HL-60/S4 (cell line): Measurements from ENCODE around the gene DEPDC1B.
"Not testable (repeated sequence)": the region's sequence is repeated elsewhere in the genome, so short reads cannot be mapped to it uniquely, and the experiment has no call there.

ENCODE experiments used
- in situ Hi-C: fragments of 300-500 bp; cut with MboI; formaldehyde crosslinking; loops from 2 replicates; pipeline ENCODE4 v1.14.3; 2022; ENCODE audit warnings: low sequenced_read_pairs

DEPDC1B gene

DNA sequence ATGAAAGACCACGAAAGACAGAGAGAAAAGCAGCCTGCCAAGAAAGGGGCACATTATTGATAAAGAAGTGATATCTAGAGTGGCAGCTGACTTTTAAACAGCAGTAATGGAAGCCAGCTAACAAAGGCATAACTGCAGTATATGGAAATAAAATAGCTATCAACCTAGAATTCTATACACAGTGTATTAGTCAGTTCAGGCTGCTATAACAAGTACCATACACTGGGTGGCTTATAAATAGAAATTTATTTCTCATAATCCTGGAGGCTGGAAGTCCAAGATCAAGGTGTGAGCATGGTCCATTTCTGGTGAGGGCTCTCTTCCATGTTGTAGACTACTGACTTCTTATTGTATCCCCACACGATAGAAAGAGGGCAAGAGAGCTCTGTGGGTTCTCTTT lies 109.8 kb downstream of the DEPDC1B start:
- in situ Hi-C loops: no loop called here

DNA sequence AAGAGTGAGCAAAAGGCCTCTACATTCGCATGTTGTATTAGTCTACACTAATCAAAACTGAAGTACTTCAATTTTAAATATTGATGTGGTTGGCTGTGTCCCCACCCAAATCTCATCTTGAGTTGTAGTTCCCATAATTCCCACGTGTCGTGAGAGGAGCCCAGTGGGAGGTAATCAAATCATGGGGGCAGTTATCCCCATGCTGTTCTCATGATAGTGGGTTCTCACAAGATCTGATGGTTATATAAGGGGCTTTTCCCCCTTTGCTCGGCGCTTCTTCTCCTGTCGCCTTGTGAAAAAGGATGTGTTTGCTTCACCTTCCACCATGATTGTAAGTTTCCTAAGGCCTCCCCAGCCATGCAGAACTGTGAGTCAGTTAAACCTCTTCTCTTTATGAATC lies 112.7 kb downstream of the DEPDC1B start:
- in situ Hi-C loops: not testable (repeated sequence)

DNA sequence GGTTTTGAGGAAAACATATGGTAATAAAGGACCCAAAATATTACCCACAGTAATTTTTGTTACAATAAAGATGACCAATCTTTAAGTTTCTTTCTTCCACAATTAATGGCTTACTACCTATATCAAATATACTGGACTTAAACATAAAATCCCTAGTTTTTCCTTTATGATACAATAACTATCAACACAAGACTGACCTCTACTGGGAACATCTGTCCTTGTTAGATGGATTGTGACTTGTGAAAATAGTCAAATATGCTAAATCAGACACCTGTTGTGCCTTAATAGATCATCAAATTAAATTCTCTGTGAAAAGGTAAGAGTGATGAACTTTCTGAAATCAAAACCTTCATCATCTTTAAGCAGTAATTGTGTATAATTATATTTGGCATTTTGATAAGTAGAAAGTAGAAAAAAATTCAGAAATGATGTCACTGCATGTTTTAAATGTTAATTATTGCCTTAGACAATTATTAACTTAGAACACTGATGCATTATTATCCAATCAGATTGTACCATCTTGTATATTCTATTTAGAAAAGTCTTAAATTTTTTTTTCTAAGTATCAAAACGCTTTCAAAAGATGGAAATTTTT lies 113.6 kb downstream of the DEPDC1B start:
- in situ Hi-C loops: no loop called here

DNA sequence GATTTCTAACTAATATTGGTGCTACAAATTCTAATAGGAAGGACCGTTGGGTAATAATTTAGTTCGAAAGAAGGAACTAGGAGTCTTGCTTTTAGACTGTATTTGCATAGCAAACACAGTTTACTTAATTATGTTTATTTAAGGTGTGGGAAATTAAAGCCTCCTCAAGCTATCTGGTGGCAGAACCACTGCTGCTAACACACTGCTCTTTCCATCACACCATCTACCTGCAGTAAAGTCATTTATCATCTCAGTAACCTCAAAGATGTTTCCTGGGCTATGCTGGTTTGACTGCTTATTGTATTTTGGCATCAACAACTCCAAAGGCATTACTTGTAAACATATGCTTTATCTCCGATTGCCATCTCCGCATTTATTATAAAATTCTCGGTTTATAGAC lies 114.3 kb downstream of the DEPDC1B start:
- in situ Hi-C loops: no loop called here

DNA sequence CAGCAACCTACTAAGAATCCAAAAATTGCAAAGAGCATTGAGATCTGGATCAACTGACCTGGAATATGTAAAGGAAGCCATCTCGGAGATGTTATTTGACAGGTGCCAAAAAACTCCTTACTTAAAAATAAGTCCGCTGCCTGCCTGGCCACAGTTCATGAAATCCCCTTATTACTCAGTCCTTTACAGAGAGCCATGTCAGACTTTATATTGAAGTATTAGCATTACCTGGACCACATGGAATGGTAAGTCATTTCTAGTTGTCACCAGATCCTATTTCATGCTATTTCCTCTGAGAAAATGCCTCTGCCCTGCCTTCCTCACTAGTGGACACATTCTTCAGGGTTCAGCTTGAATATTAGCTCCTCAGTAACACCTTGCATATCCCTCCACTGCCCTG lies 115.7 kb downstream of the DEPDC1B start:
- in situ Hi-C loops: no loop called here

DNA sequence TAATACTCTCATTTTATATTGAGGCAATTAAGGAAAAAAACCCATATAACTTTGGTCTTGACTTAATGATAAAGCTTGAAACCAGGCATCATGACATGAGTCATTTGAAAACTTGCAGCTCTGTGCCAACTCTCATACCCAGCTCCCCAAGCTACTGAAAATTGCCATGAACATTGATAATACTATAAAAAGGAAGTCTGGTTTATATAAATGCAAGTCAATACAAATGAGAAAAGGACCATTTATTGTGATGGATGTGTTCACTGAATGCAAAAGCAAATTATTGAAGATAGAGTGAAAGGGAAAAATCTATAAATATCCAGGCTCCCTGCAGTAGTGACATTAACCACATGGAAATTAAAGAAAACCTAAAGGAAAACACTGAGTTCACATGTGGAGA lies 116.3 kb downstream of the DEPDC1B start:
- in situ Hi-C loops: no loop called here

DNA sequence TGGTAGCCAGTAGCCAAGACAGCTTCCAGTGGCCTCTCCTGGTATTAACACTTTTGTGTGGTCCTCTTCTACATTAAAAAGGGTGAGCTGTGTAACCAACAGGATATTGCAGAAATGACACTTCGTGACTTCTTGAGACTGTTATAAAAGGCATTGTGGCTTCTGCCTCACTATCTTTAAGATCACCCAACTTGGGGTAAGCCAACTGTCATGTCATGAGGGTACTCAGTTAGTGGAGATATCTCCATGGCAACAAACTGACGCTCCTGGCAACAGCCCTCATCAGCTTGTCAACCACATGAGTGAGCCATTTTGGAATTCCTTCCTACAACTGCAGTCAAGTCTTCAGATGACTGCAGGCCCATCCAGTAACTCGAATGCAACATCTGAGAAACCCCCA lies 121.7 kb downstream of the DEPDC1B start:
- in situ Hi-C loops: no loop called here

DNA sequence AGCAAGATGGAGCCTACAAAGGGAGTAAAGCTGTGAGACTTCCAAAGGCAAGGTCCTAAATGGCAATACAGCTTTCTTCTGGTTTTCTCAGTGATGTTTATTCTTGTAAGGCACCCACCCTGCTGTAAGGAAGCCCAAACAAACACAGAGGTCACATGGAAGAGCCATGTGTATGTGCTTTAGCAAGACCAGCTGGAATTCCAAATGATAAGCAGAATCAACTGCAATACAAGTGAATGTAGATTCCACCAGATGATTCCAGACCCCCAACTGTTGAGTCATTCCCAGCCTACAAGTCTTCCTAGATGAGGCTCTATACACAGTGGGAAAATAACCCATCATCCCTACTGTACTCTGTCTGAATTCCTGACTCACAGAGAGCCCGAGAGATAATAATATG lies 122.8 kb downstream of the DEPDC1B start:
- in situ Hi-C loops: no loop called here

DNA sequence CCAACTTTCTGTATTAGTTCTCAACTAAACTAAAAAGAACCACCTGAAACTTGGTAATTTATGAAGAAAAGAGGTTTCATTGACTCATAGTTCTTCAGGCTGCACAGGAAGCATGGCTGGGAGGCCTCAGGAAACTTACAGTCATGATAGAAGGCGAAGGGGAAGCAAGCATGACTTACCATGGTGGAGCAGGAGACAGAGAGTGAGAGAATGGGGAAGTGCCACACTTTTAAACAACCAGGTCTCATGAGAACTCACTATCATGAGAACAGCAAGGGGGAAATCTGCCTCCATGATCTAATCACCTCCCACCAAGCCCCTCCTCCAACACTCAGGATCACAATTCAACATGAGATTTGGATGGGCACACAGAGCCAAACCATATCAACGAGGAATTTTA lies 123.5 kb downstream of the DEPDC1B start:
- in situ Hi-C loops: no loop called here

DNA sequence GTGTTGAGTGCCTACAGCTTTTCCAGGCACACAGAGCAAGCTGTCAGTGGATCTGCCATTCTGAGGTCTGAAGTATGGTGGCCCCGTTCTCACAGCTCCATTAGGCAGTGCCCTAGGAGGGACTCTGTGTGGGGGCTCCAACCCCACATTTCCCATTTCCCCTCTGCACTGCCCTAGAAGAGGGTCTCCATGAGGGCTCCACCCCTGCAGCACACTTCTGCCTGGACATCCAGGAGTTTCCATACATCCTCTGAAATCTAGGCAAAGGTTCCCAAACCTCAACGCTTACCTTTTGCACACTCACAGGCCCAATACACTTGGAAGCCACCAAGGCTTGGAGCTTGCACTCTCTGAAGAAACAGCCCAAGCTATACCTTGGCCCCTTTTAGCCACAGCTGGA lies 131.3 kb downstream of the DEPDC1B start:
- in situ Hi-C loops: no loop called here

DNA sequence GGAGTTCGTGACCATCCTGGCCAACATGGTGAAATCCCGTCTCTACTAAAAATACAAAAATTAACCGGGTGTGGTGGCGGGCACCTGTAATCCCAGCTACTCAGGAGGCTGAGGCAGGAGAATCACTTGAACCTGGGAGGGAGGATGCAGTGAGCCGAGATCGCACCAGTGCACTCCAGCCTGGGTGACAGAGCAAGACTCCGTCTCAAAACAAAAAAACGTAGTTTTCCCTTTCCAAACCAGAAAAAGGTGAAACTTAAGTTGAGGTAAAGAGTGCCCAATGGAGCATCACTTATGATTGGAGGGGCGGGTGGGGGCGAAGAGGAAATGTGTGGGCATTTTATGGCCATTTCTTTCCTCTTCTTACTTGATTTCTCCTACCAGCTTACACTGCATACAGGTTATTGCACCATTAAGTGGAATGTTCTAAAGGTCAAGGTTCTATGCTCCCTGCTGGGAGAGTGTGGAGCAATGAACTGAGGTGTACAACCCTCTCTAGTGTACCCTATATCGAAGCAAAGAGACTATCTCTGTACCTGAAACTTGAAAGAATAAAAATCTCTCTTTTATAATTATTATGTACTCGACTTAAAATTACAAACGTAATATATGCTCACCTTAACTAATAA lies 136.2 kb downstream of the DEPDC1B start:
- in situ Hi-C loops: no loop called here

DNA sequence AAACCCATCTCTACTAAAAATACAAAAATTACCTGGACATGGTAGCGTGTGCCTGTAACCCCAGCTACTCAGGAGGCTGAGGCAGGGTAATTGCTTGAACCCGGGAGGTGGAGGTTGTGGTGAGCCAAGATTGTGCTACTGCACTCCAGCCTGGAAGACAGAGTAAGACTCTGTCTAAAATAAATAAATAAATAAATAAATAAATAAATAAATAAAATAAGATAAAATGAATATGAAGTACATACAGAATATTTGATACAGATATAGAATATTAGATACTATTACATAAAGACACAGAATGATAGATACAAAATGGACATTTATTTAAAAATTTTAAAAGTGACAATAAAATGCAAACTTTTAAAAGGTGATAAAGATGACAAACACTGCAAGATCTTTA lies 146.7 kb downstream of the DEPDC1B start:
- in situ Hi-C loops: not testable (repeated sequence)

DNA sequence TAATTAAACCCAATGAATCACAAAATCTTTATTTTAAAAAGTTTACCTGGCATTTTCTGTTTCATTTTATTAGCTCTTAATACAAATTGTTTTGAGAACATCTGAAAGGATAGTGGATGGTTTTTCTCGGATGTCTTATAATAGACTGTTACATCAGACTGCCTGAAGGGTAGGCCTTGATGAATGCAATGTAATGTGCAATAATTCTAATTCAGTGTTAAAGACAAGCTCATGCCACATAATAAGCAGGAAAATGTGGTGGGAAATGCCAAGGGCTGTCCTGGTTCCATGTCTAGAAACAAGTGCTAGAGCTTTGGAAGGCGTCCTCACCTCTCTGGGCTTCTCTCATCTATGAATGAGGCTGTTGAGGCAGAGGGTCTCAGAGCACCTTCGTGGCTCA lies 148.1 kb downstream of the DEPDC1B start:
- in situ Hi-C loops: no loop called here

DNA sequence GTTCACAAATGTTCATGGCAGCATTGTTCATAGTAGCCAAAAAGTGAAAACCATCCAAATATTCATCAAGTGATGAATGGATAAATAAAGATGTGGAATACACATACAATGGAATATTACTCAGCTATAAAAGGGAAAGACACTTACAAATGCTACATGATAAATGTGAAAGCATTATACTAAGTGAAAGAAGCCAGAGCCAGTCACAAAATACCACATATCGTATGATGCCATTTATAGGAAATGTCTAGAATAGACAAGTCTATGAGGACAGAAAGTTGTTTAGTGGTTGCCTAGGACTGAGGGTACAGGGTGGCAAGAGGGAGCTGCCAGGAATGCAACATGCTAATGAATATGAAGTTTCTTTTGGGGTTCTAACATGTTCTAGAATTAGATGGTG lies 148.7 kb downstream of the DEPDC1B start:
- in situ Hi-C loops: no loop called here

DNA sequence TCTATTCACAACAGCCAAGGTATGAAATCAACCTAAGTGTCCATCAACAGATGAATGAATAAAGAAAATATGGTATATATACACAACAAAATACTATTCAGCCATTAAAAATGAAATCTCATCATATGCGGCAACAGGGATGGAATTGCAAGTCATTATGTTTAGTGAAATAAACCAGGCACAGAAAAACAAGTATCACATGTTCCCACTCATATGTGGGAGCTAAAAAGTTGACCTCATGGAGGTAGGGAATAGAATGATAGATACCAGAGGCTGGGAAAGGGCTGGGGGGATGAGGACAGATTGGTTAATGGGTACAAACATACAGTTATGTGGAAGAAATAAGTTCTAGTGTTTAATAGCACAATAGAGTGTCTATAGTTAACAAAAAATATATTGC lies 149.7 kb downstream of the DEPDC1B start:
- in situ Hi-C loops: no loop called here

DNA sequence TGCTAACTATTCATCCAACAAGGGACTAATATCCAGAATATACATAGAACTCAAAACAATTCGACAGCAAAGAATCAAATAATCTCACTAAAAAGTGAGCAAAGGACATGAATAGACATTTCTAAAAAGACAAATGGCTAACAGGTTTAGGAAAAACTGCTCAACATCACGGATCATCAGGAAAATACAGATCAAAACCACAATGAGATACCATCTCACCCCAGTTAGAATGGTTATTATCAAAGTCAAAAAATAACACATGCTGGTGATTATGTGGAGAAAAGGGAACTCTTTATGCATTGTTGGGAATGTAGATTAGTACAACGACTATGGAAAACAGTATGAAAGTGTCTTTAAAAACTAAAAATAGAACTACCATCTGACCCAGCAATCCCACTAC lies 150.1 kb downstream of the DEPDC1B start:
- in situ Hi-C loops: no loop called here
